Stimulated activated effector memory CD8-positive, alpha-beta T cell treated with anti-CD3 and anti-CD28 coated beads, Interleukin-12 subunit alpha, Interleukin-12 subunit beta, amount 100 ng/mL, for 72 hours (primary cell): Measurements from ENCODE around the gene PRKCZ.

Experiments
- ATAC-seq: fragments of 150-1000 bp; cut with Tn5 transposase; 2 replicates; pipeline ENCODE4 v1.10.0; 2021
- DNase-seq, 2 donors: peaks; one replicate each; pipeline ENCODE4 v3.0.0; 2021 to 2022; ENCODE audit warnings: low spot score in 2 of 2
- H3K27ac Mint-ChIP-seq: one replicate; pipeline ENCODE4 v1.8.0; 2022; ENCODE audit warnings: mild to moderate bottlenecking, mixed read lengths
- H3K36me3 Mint-ChIP-seq: one replicate; pipeline ENCODE4 v1.8.0; 2022; ENCODE audit warnings: mild to moderate bottlenecking, mixed read lengths
- H3K4me1 Mint-ChIP-seq: one replicate; pipeline ENCODE4 v1.8.0; 2022; ENCODE audit warnings: mixed read lengths
- H3K4me3 Mint-ChIP-seq: one replicate; pipeline ENCODE4 v1.8.0; 2022; ENCODE audit warnings: mild to moderate bottlenecking, mixed read lengths
- H3K9me3 Mint-ChIP-seq: one replicate; pipeline ENCODE4 v1.8.0; 2022; ENCODE audit warnings: mixed read lengths

Gene PRKCZ

DNA sequence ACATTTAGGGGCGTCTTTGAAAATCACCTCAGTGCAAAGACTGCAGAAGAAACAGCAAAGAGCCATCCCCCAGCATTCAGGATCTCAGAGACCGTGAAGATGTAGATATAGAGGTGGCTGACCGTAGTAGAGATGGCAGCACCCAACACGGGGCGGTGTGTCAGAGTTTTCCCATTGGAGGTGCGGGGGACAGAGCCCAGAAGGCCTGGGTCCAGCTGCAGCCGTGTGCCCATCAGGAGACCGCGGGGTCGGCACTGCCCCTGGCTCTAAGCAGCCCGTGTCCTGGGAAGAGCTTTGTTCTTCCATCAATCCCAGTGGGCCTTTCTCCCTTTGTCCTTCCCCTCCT lies 29.9 kb upstream of the PRKCZ start:
- no peaks in the 10 kb centered on the region for H3K36me3 Mint-ChIP-seq
- no peak overlapping the region for H3K27ac Mint-ChIP-seq
- no peaks in the 10 kb centered on the region for H3K9me3 Mint-ChIP-seq
- ATAC-seq, result no peak
- H3K4me1 Mint-ChIP-seq, result peaks cover 6% of the 10 kb centered on the region
- DNase-seq, result no peak
- no peak overlapping the region for H3K4me3 Mint-ChIP-seq

DNA sequence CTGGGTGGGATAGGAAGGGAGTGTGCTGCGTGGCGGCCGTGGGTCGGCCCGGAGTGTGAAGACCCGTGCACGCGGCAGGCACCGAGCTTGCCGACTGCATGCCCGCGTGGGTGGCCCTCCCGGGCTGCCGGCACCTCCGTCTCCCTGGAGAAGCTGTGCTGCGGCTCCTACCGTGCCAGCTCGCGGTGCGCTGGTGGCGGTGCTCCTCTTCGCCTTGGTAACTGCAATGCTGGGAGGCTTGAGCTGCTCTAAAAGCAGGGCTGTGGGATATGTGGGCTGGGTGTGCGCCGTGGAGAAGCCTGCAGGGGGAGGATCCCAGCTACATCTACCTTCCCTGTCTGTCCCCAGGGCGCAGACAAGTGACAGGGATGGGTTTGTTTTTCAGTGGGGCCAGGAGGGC lies 28.7 kb upstream of the PRKCZ start:
- Mint-ChIP-seq H3K36me3 (no peaks in the 10 kb centered on the region), H3K4me1 (peaks cover 6% of the 10 kb centered on the region), H3K9me3 (no peaks in the 10 kb centered on the region), H3K4me3 (no peak overlapping the region), H3K27ac (no peak overlapping the region)
- ATAC-seq, result no peak
- DNase-seq, result no peak

DNA sequence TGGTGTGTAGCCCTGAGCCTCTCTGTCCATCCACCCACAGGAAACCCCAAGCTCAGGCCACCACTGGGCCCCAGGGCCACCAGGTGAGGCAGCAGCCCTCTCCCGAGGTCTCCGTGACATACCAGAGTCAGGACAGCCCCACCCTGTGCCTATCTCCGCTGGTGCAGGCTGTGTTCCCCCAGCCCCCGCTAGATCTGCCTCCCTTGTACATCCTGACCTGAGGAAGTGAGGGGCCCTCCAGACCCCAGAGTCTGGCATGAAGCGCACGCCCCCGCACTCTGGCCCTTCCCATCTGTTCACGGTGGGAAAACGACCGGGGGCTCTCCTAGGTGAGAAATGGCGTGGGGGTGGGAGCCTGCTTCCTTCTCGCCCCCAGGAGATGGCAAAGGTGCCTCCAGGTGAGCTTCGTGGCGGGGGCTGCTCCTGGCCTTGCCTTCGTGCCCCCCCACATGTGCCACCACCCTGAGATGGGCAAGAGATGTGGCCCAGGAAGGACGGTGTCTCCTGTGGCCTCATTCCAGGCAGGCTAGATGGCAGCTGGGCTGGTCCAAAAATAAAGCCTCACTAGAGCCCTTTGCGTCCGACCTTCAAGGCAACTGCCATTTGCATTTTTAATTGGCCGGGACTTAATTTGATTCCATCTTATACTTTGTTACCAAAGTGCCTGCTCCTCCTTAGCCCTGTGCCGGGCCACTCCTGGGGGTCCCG lies 28.0 kb upstream of the PRKCZ start:
- H3K36me3 Mint-ChIP-seq, result no peaks in the 10 kb centered on the region
- H3K9me3 Mint-ChIP-seq, result no peaks in the 10 kb centered on the region
- H3K4me1 Mint-ChIP-seq, result peaks cover 6% of the 10 kb centered on the region
- ATAC-seq (no peak), DNase-seq (no peak)
- H3K27ac Mint-ChIP-seq, result no peak overlapping the region
- no peak overlapping the region for H3K4me3 Mint-ChIP-seq

DNA sequence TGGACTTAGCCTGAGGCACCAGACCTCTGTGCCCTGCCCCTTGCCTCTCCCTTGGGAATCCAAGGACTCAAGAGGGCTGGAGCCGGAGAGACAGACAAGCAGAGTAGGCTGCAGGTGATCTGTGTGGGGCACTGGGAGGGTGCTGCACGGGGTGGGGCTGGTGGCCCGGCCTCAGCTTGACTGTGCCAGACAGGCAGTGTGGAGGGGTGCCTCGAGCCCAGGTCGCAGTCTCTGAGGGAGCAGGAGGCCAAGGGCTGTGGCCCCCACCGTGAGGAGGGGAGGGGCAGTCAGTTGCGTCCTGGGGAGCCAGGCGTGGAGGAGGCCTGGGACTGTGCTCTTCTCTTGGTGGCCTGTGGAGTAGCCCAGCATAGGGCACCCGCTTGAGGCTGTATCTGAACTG lies 27.0 kb upstream of the PRKCZ start:
- no peaks in the 10 kb centered on the region for H3K9me3 Mint-ChIP-seq
- H3K4me1 Mint-ChIP-seq, result peaks cover 6% of the 10 kb centered on the region
- H3K36me3 Mint-ChIP-seq, result no peaks in the 10 kb centered on the region
- H3K27ac Mint-ChIP-seq, result no peak overlapping the region
- DNase-seq (no peak), ATAC-seq (no peak)
- H3K4me3 Mint-ChIP-seq, result no peak overlapping the region

DNA sequence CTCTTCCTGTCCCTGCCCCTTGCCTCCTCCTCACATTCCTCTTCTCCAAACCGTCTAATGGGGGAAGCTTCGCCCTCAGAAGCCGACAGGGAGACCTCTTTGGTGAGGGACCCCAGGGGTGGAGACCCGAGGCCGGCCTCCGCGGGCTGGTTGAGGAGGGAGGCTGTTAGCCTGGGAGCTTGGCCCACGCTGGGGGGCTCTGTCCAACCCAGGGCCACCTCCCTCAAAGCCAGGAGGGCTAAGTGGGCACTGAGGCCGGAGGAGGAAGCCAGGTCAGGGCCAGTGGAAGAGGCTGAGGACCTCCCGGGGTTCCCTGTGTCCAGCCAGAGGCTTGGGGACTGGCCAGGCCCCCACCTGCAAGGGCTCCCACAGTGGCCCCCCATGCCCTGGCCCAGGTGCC lies 25.8 kb upstream of the PRKCZ start:
- no peaks in the 10 kb centered on the region for H3K9me3 Mint-ChIP-seq
- no peak for DNase-seq
- no peak overlapping the region for H3K27ac Mint-ChIP-seq
- H3K4me1 Mint-ChIP-seq, result no peaks in the 10 kb centered on the region
- H3K4me3 Mint-ChIP-seq, result no peak overlapping the region
- ATAC-seq, result no peak
- H3K36me3 Mint-ChIP-seq, result no peaks in the 10 kb centered on the region

DNA sequence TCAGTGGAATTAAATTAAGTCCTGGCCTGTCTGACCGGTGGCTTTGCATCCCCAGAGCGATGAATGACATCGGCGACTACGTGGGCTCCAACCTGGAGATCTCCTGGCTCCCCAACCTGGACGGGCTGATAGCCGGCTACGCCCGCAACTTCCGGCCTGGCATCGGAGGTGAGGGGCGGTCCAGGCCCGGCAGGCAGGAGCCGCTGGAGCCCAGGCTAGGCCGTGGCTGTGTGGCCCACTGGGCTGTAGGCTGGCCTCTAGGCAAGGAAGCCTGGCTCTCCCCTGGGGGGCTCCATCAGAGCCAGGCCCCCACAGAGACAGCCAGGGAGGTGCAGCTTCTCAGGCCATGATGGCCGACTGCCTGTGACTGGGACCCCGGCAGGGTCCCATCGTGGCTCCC lies 25.3 kb upstream of the PRKCZ start:
- Mint-ChIP-seq H3K27ac (no peak overlapping the region), H3K36me3 (no peaks in the 10 kb centered on the region), H3K4me1 (no peaks in the 10 kb centered on the region), H3K9me3 (no peaks in the 10 kb centered on the region), H3K4me3 (no peak overlapping the region)
- DNase-seq (no peak), ATAC-seq (no peak)

DNA sequence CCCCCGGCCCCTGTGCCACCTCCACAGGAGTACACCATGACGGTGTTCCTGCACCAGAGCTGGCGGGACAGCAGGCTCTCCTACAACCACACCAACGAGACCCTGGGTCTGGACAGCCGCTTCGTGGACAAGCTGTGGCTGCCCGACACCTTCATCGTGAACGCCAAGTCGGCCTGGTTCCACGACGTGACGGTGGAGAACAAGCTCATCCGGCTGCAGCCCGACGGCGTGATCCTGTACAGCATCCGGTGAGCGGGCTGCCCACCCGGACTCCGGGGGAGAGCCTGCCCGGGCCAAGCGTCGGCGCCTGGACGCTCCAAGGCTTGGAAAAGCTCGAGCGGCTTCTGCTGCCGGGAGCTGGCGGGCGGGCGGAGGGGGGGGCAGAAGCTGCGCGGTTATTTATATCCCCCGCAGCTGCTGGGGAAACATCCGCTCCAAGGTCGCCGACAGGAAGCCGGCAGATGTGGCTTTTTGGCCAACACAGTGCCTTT lies 24.7 kb upstream of the PRKCZ start:
- Mint-ChIP-seq H3K36me3 (no peaks in the 10 kb centered on the region), H3K27ac (no peak overlapping the region), H3K4me3 (no peak overlapping the region), H3K9me3 (no peaks in the 10 kb centered on the region), H3K4me1 (no peaks in the 10 kb centered on the region)
- no peak for ATAC-seq
- DNase-seq, result no peak

DNA sequence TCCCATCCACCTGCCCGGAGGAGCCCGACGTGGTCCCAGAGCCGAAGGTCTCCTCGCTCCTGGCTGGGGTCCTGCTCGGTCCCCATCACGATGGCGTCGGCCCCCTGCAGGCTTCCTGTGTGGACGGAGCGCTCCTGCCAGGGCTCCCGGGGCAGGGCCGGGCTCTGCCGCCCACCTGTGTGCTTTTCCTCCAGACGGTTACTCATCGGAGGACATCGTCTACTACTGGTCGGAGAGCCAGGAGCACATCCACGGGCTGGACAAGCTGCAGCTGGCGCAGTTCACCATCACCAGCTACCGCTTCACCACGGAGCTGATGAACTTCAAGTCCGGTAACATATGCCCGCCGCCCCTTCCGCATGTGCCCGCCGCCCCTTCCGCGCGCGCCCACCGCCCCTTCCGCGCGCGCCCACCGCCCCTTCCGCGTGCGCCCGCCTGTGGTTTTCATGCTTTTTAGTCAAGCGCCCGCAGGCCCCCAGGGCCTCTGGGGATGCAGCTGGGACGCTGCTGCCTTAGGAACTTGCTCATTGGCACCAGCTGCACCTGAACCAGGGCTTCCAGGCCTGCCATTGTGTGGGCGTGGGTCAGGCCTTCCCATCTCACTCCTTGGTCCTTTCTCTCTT lies 22.1 kb upstream of the PRKCZ start:
- H3K27ac Mint-ChIP-seq, result no peak overlapping the region
- H3K9me3 Mint-ChIP-seq, result no peaks in the 10 kb centered on the region
- H3K36me3 Mint-ChIP-seq, result no peaks in the 10 kb centered on the region
- no peak overlapping the region for H3K4me3 Mint-ChIP-seq
- ATAC-seq, result no peak
- no peaks in the 10 kb centered on the region for H3K4me1 Mint-ChIP-seq
- DNase-seq, result no peak

DNA sequence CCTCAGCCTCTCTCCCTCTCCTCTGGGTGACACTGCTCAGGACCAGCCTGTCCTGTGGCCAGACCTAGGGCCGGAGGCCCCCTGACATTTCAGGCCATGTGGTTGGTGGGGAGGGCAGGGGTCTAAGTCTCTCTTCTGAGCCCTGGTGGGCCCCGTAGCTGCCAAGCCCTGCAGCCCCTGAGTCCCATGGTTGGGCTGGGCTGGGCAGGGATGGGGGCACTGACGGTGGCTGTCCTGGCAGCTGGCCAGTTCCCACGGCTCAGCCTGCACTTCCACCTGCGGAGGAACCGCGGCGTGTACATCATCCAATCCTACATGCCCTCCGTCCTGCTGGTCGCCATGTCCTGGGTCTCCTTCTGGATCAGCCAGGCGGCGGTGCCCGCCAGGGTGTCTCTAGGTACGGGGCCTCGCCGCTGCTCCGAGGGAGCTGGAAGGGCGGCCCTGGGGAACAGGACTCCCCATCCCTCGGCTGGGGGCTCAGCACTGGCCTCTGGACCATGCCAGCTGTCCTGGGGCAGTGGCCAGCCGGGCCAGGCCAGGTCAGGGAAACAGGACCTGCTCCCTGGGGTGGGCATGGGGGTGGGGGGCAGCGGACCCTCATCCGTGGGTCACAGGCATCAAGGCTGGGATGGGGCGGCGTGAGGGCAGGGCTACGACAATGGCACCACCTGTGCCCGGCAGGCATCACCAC lies 21.2 kb upstream of the PRKCZ start:
- ATAC-seq (no peak), DNase-seq (no peak)
- H3K9me3 Mint-ChIP-seq, result no peaks in the 10 kb centered on the region
- H3K27ac Mint-ChIP-seq, result no peak overlapping the region
- H3K4me1 Mint-ChIP-seq, result no peaks in the 10 kb centered on the region
- no peaks in the 10 kb centered on the region for H3K36me3 Mint-ChIP-seq
- no peak overlapping the region for H3K4me3 Mint-ChIP-seq

DNA sequence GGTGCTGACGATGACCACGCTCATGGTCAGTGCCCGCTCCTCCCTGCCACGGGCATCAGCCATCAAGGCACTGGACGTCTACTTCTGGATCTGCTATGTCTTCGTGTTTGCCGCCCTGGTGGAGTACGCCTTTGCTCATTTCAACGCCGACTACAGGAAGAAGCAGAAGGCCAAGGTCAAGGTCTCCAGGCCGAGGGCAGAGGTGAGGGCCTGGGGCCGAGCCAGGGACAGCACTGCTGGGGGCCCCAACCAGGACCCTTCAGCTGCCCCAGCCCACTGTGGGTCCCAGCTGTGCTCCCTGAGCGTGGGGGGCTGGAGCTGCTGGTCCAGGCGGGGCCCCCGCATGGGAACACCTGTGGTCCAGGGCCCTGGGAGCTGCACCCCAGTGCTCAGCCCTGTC lies 20.6 kb upstream of the PRKCZ start:
- ATAC-seq (no peak), DNase-seq (no peak)
- Mint-ChIP-seq H3K27ac (no peak overlapping the region), H3K4me3 (no peak overlapping the region), H3K4me1 (no peaks in the 10 kb centered on the region), H3K9me3 (no peaks in the 10 kb centered on the region), H3K36me3 (no peaks in the 10 kb centered on the region)

DNA sequence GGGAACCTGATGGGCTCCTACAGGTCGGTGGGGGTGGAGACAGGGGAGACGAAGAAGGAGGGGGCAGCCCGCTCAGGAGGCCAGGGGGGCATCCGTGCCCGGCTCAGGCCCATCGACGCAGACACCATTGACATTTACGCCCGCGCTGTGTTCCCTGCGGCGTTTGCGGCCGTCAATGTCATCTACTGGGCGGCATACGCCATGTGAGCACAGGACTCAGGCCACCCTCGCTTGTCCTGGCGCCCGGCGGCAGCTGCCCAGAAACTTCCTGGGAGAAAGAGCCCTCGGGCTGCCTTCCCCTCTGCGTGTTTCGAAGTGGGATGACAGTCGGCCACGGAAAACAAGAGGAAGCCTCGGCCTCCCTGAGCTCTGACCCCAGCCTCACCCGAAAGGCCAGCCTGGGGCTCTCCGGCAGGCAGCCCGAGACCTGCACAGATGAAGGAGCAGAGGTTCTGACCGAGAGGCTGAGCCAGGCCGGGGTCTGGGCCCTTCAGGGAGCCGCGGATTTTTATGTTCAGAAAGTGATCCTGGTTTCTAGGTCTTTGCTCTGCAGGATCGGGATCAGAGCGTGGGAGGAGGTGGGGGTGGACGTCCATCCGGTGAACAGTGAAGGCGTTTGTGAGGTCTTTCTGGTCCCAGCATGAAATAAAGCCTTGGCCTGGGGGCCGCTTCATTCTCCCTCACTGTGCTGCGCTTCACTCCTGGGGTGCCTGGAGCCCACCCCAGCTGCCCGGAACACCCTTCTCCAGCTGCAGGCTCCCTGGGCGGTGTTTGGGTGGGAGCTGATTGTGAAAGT lies 19.9 kb upstream of the PRKCZ start:
- Mint-ChIP-seq H3K4me1 (no peaks in the 10 kb centered on the region), H3K27ac (no peak overlapping the region), H3K4me3 (no peak overlapping the region), H3K9me3 (no peaks in the 10 kb centered on the region), H3K36me3 (no peaks in the 10 kb centered on the region)
- ATAC-seq (no peak), DNase-seq (no peak)

DNA sequence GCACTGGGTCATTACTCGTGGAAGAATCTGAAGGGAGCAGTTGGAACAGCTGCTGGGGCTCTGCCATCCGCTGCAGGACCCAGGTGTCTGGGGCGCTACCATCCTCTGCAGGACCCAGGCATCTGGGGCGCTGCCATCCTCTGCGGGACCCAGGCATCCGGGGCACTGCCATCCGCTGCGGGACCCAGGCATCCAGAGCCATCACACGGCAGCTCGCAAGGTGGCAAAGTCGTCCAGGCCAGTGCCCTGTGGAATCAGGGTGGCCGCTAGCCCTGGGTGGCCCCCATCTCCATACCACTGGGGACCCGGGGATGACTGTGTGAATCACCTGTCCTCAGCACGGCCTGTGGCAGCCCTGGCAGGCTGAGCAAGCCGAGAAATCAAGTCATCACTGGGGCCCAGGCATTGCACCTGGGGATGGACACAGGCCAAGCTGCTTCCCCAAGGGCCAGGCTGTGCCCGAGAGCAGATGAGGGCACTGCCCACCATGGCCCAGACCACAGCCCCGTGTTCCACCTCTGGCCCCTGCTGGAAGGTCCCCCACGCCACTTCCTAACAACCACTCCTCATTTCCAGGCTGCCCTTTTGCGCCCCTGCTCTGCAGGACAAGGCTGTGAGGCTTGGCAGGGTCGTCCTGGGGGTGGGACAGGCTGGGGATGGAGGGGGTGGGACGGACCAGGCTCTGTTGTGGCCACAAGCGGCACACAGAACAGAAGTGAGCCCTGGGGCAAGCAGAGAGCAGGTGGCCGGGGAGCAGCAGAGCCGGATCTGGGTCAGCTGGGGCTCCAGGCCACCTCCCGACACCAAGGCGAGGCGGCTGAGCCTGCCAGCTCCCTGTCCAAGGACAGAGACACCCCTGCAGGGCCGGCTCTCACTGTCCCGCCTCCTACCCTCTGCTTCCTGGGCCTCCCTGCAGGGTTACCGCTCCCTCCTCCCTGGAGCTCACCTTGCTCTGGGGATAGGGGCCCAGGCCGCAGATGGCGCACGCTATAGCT lies 18.4 kb upstream of the PRKCZ start:
- Mint-ChIP-seq H3K27ac (no peak overlapping the region), H3K4me3 (no peak overlapping the region), H3K9me3 (no peaks in the 10 kb centered on the region), H3K36me3 (no peaks in the 10 kb centered on the region), H3K4me1 (no peaks in the 10 kb centered on the region)
- ATAC-seq (no peak), DNase-seq (no peak)

DNA sequence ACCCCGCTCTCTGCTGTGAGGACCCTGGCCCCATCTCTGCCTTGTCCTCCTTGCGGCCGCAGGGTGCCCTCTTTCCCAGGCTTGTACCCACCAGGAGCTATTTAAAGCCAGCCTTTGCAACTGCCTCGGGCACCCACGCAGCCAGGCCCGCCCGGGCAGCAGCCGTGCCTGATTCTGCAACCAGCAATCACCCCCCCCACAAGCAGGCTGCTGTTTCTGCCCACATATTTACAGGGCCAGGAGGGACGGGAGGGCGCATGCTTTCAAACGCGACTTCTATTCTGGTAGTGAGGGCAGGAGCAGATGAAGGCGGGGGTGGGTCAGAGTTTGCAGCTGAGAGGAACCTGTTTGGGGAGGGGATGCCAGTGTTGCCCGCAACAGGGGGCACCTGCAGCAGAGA lies 17.5 kb upstream of the PRKCZ start:
- H3K4me1 Mint-ChIP-seq, result no peaks in the 10 kb centered on the region
- DNase-seq (no peak), ATAC-seq (no peak)
- no peaks in the 10 kb centered on the region for H3K9me3 Mint-ChIP-seq
- no peak overlapping the region for H3K27ac Mint-ChIP-seq
- no peak overlapping the region for H3K4me3 Mint-ChIP-seq
- H3K36me3 Mint-ChIP-seq, result no peaks in the 10 kb centered on the region

DNA sequence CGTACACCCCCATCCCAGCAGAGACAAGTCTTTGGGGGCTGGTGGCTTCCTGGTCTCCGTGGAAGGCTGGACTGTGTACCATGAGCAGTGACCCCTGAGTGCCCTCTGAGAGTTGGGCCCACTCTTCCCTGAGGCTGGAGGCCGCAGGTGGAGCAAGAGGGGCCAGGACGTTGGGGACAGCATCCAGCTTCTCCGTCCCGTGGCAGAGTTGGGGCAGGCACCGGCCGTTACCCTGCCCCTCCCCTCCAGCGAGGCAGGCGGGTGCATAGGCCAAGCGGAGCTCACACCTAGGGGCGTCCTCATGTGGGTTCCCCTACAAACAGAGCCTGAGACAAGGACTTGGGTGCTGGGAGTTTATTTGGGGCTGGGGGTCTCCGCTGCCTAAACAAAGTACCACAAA lies 17.0 kb upstream of the PRKCZ start:
- H3K36me3 Mint-ChIP-seq, result no peaks in the 10 kb centered on the region
- ATAC-seq (no peak), DNase-seq (no peak)
- no peaks in the 10 kb centered on the region for H3K4me1 Mint-ChIP-seq
- H3K9me3 Mint-ChIP-seq, result no peaks in the 10 kb centered on the region
- H3K27ac Mint-ChIP-seq, result no peak overlapping the region
- no peak overlapping the region for H3K4me3 Mint-ChIP-seq

DNA sequence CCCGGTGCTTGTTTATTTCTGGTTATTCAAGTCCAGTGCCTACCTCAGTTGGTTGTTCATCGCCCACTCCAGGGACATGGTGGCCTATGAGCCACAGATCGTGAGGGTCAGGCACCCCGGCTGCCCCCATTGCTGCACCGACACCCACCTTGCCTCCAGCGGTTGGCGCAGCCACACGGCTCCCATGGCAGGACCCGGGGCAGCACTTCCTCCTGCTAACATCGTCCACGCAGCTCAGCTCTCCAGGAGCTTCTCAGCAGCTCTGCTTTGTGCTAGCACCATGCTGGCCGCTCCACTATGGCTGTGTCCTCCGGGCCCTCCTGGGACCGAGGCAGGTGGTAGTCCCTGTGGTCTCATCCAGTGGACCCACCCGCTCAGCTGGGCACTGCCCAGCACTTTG lies 13.9 kb upstream of the PRKCZ start:
- H3K4me1 Mint-ChIP-seq, result no peaks in the 10 kb centered on the region
- H3K36me3 Mint-ChIP-seq, result no peaks in the 10 kb centered on the region

More for the DNA sequence above, 13.9 kb upstream of the PRKCZ start:
- ATAC-seq, result no peak
- Mint-ChIP-seq H3K4me3 (no peak overlapping the region), H3K9me3 (no peaks in the 10 kb centered on the region), H3K27ac (no peak overlapping the region)
- DNase-seq, result no peak
